Caco-2 (cell line): Measurements from ENCODE around the gene NSMCE3. TPM values are rescaled to one million over a fixed set of nuclear protein-coding genes. Genes with fewer than 3 reads are reported as not detected.

Experiments
- BruUV-seq: library from RNA; stranded (reverse); fragments of 400-500 nt; replicated peaks from 2 replicates; lab custom pipeline; 2021; lab: Mats Ljungman, UMichigan
- CTCF ChIA-PET: fragments of 300-600 bp; sonication (Branson Sonifier 250); formaldehyde crosslinking; loops from one replicate; lab custom pipeline; 2022; ENCODE audit warnings: antibody characterized with exemption; lab: Charles Lee
- POLR2A ChIA-PET: fragments of 300-600 bp; sonication (Branson Sonifier 250); formaldehyde crosslinking; loops from one replicate; lab custom pipeline; 2022; ENCODE audit warnings: antibody characterized with exemption; lab: Charles Lee
- DNase-seq, 2 experiments: peaks; one replicate each; pipeline versions ENCODE4 v3.0.0 to v3.0.0-alpha.2; 2020 to 2022
- H3K27me3 ChIP-seq: replicated peaks from 2 replicates; pipeline ENCODE4 v1.6.0; 2011; ENCODE audit warnings: low read length; ENCODE audit not compliant: control insufficient read depth, insufficient read depth
- H3K36me3 ChIP-seq: 2 replicates; pipeline ENCODE4 v1.5.1; 2011; ENCODE audit warnings: low read length; ENCODE audit not compliant: control insufficient read depth, insufficient read depth
- H3K4me1 ChIP-seq: fragments of 250-450 bp; sonication (Bioruptor Pico); 2 replicates; pipeline ENCODE4 v1.5.1; 2020; ENCODE audit warnings: mild to moderate bottlenecking
- H3K4me3 ChIP-seq: 2 replicates; pipeline ENCODE4 v1.5.1; 2011; ENCODE audit warnings: low read depth, mild to moderate bottlenecking, control low read depth, low read length
- H3K9me3 ChIP-seq: fragments of 250-450 bp; sonication (Bioruptor Pico); 2 replicates; pipeline ENCODE4 v1.5.1; 2020; ENCODE audit warnings: mild to moderate bottlenecking, moderate library complexity
- H3K27ac Mint-ChIP-seq: one replicate; pipeline ENCODE4 v1.8.0; 2022; ENCODE audit warnings: mixed read lengths; ENCODE audit not compliant: unreplicated experiment
- H3K27me3 Mint-ChIP-seq: one replicate; pipeline ENCODE4 v1.8.0; 2022; ENCODE audit warnings: mixed read lengths; ENCODE audit not compliant: insufficient read depth, unreplicated experiment
- H3K36me3 Mint-ChIP-seq: one replicate; pipeline ENCODE4 v1.8.0; 2022; ENCODE audit warnings: mild to moderate bottlenecking, mixed read lengths; ENCODE audit not compliant: insufficient read depth, unreplicated experiment
- H3K4me1 Mint-ChIP-seq: one replicate; pipeline ENCODE4 v1.8.0; 2022; ENCODE audit warnings: low read depth, mixed read lengths; ENCODE audit not compliant: unreplicated experiment
- H3K4me3 Mint-ChIP-seq: one replicate; pipeline ENCODE4 v1.8.0; 2022; ENCODE audit warnings: mild to moderate bottlenecking, moderate library complexity, mixed read lengths; ENCODE audit not compliant: unreplicated experiment
- H3K9me3 Mint-ChIP-seq: one replicate; pipeline ENCODE4 v1.8.0; 2022; ENCODE audit warnings: mixed read lengths; ENCODE audit not compliant: unreplicated experiment
- CTCF ChIP-seq, 2 experiments: fragments of 200-600 bp in 1 of 2; IDR thresholded peaks; 1 replicate in 1 of 2; 2 replicates in 1 of 2; pipeline versions ENCODE4 v1.5.1 to v1.8.0; 2011 to 2022; ENCODE audit warnings: antibody characterized with exemption in 1 of 2, control low read depth in 1 of 2, inconsistent platforms in 1 of 2, low read depth in 1 of 2, low read length in 1 of 2, mild to moderate bottlenecking in 1 of 2, moderate library complexity in 1 of 2; ENCODE audit not compliant: insufficient read depth in 1 of 2, severe bottlenecking in 1 of 2, unreplicated experiment in 1 of 2
- intact Hi-C: fragments of 100-400 bp; cut with micrococcal nuclease; formaldehyde crosslinking; loops from one replicate; pipeline ENCODE4 v1.10.0; 2022; ENCODE audit not compliant: unreplicated experiment
- total RNA-seq: library from RNA; stranded (reverse); gene quantifications from 2 replicates; pipeline ENCODE4 v1.2.3, GENCODE V29; 2022

Gene NSMCE3
- total RNA-seq, 1 experiment from 2014 or later = 7.8 TPM

- H3K36me3 Mint-ChIP-seq = peaks cover 12% of the 10 kb centered on the region
- intact Hi-C loops = no loop called here
- H3K27ac Mint-ChIP-seq = no peak overlapping the region
- Histone ChIP-seq H3K4me1 (peaks cover 10% of the 10 kb centered on the region; the same call in 1 of the 2 replicates), H3K9me3 (no peaks in the 10 kb centered on the region; the same call in 1 of the 2 replicates), H3K27me3 (no peaks in the 10 kb centered on the region), H3K4me3 (no peak overlapping the region), H3K36me3 (no peaks in the 10 kb centered on the region; the same call in 1 of the 2 replicates)
- H3K27me3 Mint-ChIP-seq = no peaks in the 10 kb centered on the region
- no peak overlapping the region for H3K4me3 Mint-ChIP-seq
- CTCF ChIA-PET = no interaction called here
- no peaks in the 10 kb centered on the region for H3K9me3 Mint-ChIP-seq
- POLR2A ChIA-PET = no interaction called here
- no peak for TF ChIP-seq CTCF (IDR thresholded peaks at IDR 0.05; ENCODE audit: insufficient read depth in 1 of 2, low read depth in 1 of 2, low read length in 1 of 2, severe bottlenecking in 1 of 2, unreplicated experiment in 1 of 2)
- peaks cover 6% of the 10 kb centered on the region for H3K4me1 Mint-ChIP-seq
- no TSS peak for BruUV-seq
- DNase-seq = no peak
Observed at GRCh38 chr15:29266052-29266582, 3.5 kb downstream of the NSMCE3 start.

- DNase-seq = no peak
- TF ChIP-seq CTCF (IDR thresholded peaks at IDR 0.05; ENCODE audit: insufficient read depth in 1 of 2, low read depth in 1 of 2, low read length in 1 of 2, severe bottlenecking in 1 of 2, unreplicated experiment in 1 of 2) = no peak
- BruUV-seq = no TSS peak
- Histone ChIP-seq H3K4me3 (no peak overlapping the region), H3K36me3 (no peaks in the 10 kb centered on the region), H3K4me1 (peaks cover 5% of the 10 kb centered on the region; the same call in 1 of the 2 replicates), H3K9me3 (no peaks in the 10 kb centered on the region; the same call in 1 of the 2 replicates), H3K27me3 (no peaks in the 10 kb centered on the region)
- Mint-ChIP-seq H3K27me3 (peaks cover 4% of the 10 kb centered on the region), H3K9me3 (no peaks in the 10 kb centered on the region), H3K27ac (no peak overlapping the region), H3K4me3 (no peak overlapping the region), H3K36me3 (no peaks in the 10 kb centered on the region), H3K4me1 (peaks cover under 1% of the 10 kb centered on the region)
- ChIA-PET CTCF (no interaction called here), POLR2A (no interaction called here)
- intact Hi-C loops = no loop called here
Observed at GRCh38 chr15:29263289-29263688, 6.3 kb downstream of the NSMCE3 start.

- CTCF ChIA-PET = interaction anchor here (0.7 kb wide), 1 partner anchor 75 kb away, joined by 4 read pairs; no protein-coding TSS in a partner anchor
- H3K4me1 Mint-ChIP-seq = no peaks in the 10 kb centered on the region
- no peak for DNase-seq
- no peak for TF ChIP-seq CTCF (IDR thresholded peaks at IDR 0.05; ENCODE audit: insufficient read depth in 1 of 2, low read depth in 1 of 2, low read length in 1 of 2, severe bottlenecking in 1 of 2, unreplicated experiment in 1 of 2)
- peaks cover 4% of the 10 kb centered on the region for H3K27me3 Mint-ChIP-seq
- H3K36me3 ChIP-seq = no peaks in the 10 kb centered on the region
- H3K9me3 ChIP-seq = no peaks in the 10 kb centered on the region; the same call in 1 of the 2 replicates
- no peaks in the 10 kb centered on the region for H3K36me3 Mint-ChIP-seq
- BruUV-seq = no TSS peak
- no peaks in the 10 kb centered on the region for H3K27me3 ChIP-seq
- H3K4me3 Mint-ChIP-seq = no peak overlapping the region
- peaks cover 1% of the 10 kb centered on the region; the same call in 1 of the 2 replicates for H3K4me1 ChIP-seq
- H3K27ac Mint-ChIP-seq = no peak overlapping the region
- no peak overlapping the region for H3K4me3 ChIP-seq
- intact Hi-C loops = no loop called here
- no peaks in the 10 kb centered on the region for H3K9me3 Mint-ChIP-seq
- POLR2A ChIA-PET = no interaction called here
Observed at GRCh38 chr15:29262738-29263137, 6.9 kb downstream of the NSMCE3 start.
